Activated CD8-positive, alpha-beta T cell treated with anti-CD3 and anti-CD28 coated beads for 36 hours (primary cell): ENCODE measurements around the gene BCLAF1. TPM values are rescaled to one million over a fixed set of nuclear protein-coding genes. Genes with fewer than 3 reads are reported as not detected.

Experiments
- ATAC-seq: fragments of 200-7000 bp; cut with Tn5 transposase; one replicate; pipeline ENCODE4 v1.10.0; 2021; ENCODE audit warnings: mild to moderate bottlenecking, moderate library complexity
- CTCF ChIA-PET: fragments of 350-600 bp; sonication (Branson Sonifier 250); formaldehyde crosslinking; loops from one replicate; lab custom pipeline; 2021; ENCODE audit warnings: antibody characterized with exemption; lab: Charles Lee
- POLR2A ChIA-PET: fragments of 350-600 bp; sonication (Branson Sonifier 250); formaldehyde crosslinking; loops from one replicate; lab custom pipeline; 2021; ENCODE audit warnings: antibody characterized with exemption; lab: Charles Lee
- DNase-seq: peaks from one replicate; pipeline ENCODE4 v3.0.0-alpha.2; 2020
- H3K27ac Mint-ChIP-seq: one replicate; pipeline ENCODE4 v1.8.0; 2021; ENCODE audit warnings: mild to moderate bottlenecking, mixed read lengths
- H3K27me3 Mint-ChIP-seq: one replicate; pipeline ENCODE4 v1.8.0; 2021; ENCODE audit warnings: mixed read lengths
- H3K36me3 Mint-ChIP-seq: one replicate; pipeline ENCODE4 v1.8.0; 2021; ENCODE audit warnings: low read depth, mixed read lengths
- H3K4me1 Mint-ChIP-seq: one replicate; pipeline ENCODE4 v1.8.0; 2021; ENCODE audit warnings: low read depth, mixed read lengths
- H3K4me3 Mint-ChIP-seq: one replicate; pipeline ENCODE4 v1.8.0; 2021; ENCODE audit warnings: mild to moderate bottlenecking, moderate library complexity, mixed read lengths
- H3K9me3 Mint-ChIP-seq: one replicate; pipeline ENCODE4 v1.8.0; 2021; ENCODE audit warnings: mixed read lengths
- CTCF ChIP-seq: fragments of 200-600 bp; IDR thresholded peaks from one replicate; pipeline ENCODE4 v1.8.0; 2022; ENCODE audit warnings: antibody characterized with exemption, mild to moderate bottlenecking
- intact Hi-C: fragments of 100-400 bp; cut with micrococcal nuclease; formaldehyde crosslinking; loops from one replicate; pipeline ENCODE4 v1.10.0; 2022
- total RNA-seq, 2 experiments: library from RNA; stranded (reverse); gene quantifications; one replicate each; pipeline ENCODE4 v1.2.3, GENCODE V29; 2021

Gene BCLAF1
- total RNA-seq, 2 experiments from 2014 or later, result 128 to 137 TPM

- ATAC-seq (no peak), DNase-seq (no peak)
- intact Hi-C loops, result no loop called here
- Mint-ChIP-seq H3K27ac (no peak overlapping the region), H3K4me3 (no peak overlapping the region), H3K36me3 (no peaks in the 10 kb centered on the region), H3K9me3 (no peaks in the 10 kb centered on the region), H3K27me3 (no peaks in the 10 kb centered on the region), H3K4me1 (no peaks in the 10 kb centered on the region)
- POLR2A ChIA-PET, result no interaction called here
- no peak for TF ChIP-seq CTCF
- CTCF ChIA-PET, result interaction anchor here (1.0 kb wide), 1 partner anchor 20 kb away, joined by 3 read pairs; no protein-coding TSS in a partner anchor
Observed at GRCh38 chr6:136210398-136211165, 79.1 kb downstream of the BCLAF1 start.

DNA sequence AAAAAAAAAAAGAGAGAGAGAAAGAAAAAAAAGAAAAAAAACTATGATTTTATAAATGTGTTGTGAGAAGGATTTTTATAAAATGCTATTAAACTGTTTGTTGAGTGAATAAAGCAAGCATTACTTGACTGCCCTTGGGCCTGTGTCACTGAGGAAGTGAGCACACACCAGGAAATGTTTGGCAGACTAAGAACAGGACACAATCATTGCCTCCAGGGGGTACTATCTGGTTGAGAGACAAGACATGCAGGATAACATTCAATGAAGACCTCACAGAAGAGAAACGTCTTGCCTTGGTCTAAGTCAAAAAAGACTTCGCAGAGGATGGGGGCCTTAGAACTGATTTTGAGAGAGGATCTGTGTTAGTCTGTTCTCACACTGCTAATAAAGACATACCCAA, 80.2 kb downstream of the BCLAF1 start:
- no peaks in the 10 kb centered on the region for H3K27me3 Mint-ChIP-seq
- ChIA-PET CTCF (no interaction called here), POLR2A (no interaction called here)
- H3K36me3 Mint-ChIP-seq, result no peaks in the 10 kb centered on the region
- H3K27ac Mint-ChIP-seq, result no peak overlapping the region
- no peak overlapping the region for H3K4me3 Mint-ChIP-seq
- H3K9me3 Mint-ChIP-seq, result no peaks in the 10 kb centered on the region
- intact Hi-C loops, result no loop called here
- no peaks in the 10 kb centered on the region for H3K4me1 Mint-ChIP-seq
- DNase-seq, result no peak
- TF ChIP-seq CTCF, result no peak
- ATAC-seq, result no peak

DNA sequence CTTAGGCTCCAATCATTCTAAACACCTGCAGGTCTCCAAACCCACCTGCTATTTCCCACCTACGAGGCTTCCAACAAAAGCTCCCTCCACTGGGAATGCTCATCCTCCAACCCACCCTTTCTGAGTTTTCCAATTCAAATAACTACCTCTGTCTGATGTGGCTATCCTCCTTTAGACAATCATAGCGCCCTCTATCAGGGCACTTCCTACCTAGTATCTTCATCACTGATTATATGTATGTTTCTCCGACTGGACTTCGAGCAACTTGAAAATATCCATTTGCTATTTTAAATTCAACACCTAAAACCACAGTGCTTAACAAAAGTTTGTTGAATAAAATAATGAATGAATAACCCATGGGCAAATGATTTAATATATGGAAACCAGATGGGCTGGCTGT, 80.9 kb downstream of the BCLAF1 start:
- POLR2A ChIA-PET, result no interaction called here
- H3K4me1 Mint-ChIP-seq, result no peaks in the 10 kb centered on the region
- intact Hi-C loops, result no loop called here
- H3K9me3 Mint-ChIP-seq, result no peaks in the 10 kb centered on the region
- H3K4me3 Mint-ChIP-seq, result no peak overlapping the region
- no peak for TF ChIP-seq CTCF
- ATAC-seq (no peak), DNase-seq (no peak)
- CTCF ChIA-PET, result interaction anchor here (2.2 kb wide), 1 partner anchor 18 kb away, joined by 8 read pairs; no protein-coding TSS in a partner anchor
- no peaks in the 10 kb centered on the region for H3K36me3 Mint-ChIP-seq
- H3K27me3 Mint-ChIP-seq, result no peaks in the 10 kb centered on the region
- no peak overlapping the region for H3K27ac Mint-ChIP-seq

Other genes with a start within 250 kb of the BCLAF1 start
- 10 to 100 TPM; 20.9 to 23.9 TPM for gene MTFR2, start 39.5 kb downstream of the BCLAF1 start, total RNA-seq